ENCODE results near the gene CFAP20.
"Not testable (repeated sequence)": the region's sequence is repeated elsewhere in the genome, so short reads cannot be mapped to it uniquely, and the experiment has no call there.

Gene CFAP20

GRCh38 chr16:58088091-58088490 is 41.1 kb downstream of the CFAP20 start:
- Histone ChIP-seq H3K36me3 (ENCODE audit: control insufficient read depth, insufficient read depth, low read length) (no peaks in the 10 kb centered on the region), H3K9me3 (ENCODE audit: control insufficient read depth, low read length) (no peaks in the 10 kb centered on the region), H3K27me3 (ENCODE audit: control insufficient read depth, insufficient read depth, low read length) (no peaks in the 10 kb centered on the region), H3K9ac (ENCODE audit: low read length) (no peak overlapping the region), H3K4me1 (ENCODE audit: control insufficient read depth, insufficient read depth, low read length) (no peaks in the 10 kb centered on the region), H3K4me3 (ENCODE audit: low read length) (no peak overlapping the region)

DNA sequence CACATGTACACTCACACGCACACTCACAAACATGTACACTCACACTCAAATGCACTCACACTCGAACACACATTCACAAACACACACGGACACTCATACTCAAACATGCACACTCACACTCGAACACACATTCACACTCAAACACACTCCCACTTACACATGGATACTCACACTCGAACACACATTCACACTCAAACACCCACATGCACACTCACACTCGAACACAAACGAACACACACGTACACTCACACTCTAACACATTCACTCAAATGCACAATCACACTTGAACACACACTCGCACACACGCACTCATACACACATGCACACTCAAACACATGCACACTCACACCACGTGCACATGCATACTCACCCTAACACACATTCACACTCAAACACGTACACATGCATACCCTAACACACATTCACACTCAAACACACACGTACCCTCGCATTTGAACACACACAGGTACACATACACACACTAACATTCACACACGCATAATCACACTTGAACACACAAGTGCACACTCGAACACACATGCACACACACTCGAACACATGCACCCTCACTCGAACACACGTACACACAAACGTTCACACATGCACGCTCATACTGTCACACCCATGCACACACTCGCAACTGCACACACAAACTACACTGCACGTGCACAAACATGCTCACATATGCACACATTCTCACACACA is 41.8 kb downstream of the CFAP20 start:
- Histone ChIP-seq H3K9me3 (ENCODE audit: control insufficient read depth, low read length) (no peaks in the 10 kb centered on the region), H3K9ac (ENCODE audit: low read length) (no peak overlapping the region), H3K4me3 (ENCODE audit: low read length) (no peak overlapping the region), H3K27me3 (ENCODE audit: control insufficient read depth, insufficient read depth, low read length) (no peaks in the 10 kb centered on the region), H3K36me3 (ENCODE audit: control insufficient read depth, insufficient read depth, low read length) (no peaks in the 10 kb centered on the region), H3K4me1 (ENCODE audit: control insufficient read depth, insufficient read depth, low read length) (no peaks in the 10 kb centered on the region)

DNA sequence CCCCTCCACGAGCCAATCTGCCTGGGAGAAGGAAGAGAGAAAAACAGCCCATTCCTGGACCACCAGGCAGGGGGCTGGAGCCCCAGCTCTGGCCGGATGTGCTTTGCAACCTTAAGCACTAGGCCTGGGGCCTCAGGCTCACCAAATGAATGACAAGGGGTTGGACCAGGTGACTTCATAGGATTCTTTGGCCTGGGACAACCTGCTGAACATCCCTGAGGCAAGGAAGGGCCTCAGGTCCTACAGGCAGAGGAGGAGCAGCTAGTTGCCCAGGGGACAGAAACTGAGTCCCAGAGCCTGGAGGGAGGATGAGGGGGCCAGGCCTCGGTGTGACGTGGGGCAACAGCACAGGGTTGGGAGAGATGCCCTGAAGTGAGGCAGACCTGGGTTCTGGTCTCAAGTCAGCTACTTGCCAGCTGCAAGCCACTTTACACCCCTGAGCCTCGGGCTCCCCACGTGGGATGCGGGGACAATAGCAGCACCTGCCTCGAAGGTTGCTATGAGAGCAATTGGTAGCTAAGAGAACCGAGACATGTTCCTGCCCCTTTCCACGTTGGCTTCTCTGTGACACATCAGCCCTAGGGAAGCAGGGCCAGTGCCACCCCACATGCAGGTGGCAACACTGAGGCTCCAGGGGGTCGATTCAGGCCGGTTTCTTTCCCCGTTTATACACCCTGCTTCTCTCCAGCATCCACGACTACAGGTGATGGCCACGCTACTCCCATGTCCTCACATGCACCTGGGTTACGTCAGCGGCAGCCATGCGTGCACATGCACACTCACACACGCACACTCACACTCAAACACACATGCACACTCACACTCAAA is 42.6 kb downstream of the CFAP20 start:
- no peaks in the 10 kb centered on the region for H3K9me3 ChIP-seq (ENCODE audit: control insufficient read depth, low read length)
- no peak overlapping the region for H3K9ac ChIP-seq (ENCODE audit: low read length)
- H3K36me3 ChIP-seq (ENCODE audit: control insufficient read depth, insufficient read depth, low read length), result no peaks in the 10 kb centered on the region
- no peak overlapping the region for H3K4me3 ChIP-seq (ENCODE audit: low read length)
- H3K4me1 ChIP-seq (ENCODE audit: control insufficient read depth, insufficient read depth, low read length), result no peaks in the 10 kb centered on the region
- no peaks in the 10 kb centered on the region for H3K27me3 ChIP-seq (ENCODE audit: control insufficient read depth, insufficient read depth, low read length)

DNA sequence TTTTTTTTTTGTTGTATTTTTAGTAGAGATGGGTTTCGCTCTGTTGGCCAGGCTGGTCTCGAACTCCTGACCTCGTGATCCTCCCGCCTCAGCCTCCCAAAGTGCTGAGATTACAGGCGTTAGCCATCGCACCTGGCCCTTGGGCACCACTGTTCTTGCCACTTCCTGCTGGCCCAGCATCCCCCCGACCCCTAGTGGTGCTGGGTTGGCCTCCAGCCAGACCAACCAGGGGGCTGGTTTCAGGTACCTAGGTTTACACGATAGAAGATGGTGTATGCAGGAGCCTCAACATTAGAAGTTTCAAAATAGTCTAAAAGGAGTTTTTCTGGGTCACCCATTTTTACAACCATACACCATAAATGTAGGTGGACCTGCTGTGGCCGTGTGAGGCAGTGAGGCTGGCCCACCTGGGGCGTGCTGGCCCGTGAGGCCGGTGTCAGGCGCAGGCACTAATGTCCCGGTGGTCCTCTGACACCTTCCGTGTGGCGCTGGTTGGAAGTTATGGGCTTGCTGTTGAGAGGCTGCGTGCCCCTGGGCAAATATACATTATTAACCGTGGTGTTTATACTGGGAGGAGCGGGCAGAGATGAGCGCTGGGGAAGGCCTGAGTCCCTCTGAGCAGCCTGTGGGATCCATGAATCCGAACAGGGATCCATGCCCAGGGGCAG is 43.5 kb downstream of the CFAP20 start:
- H3K4me1 ChIP-seq (ENCODE audit: control insufficient read depth, insufficient read depth, low read length), result no peaks in the 10 kb centered on the region
- no peak overlapping the region for H3K9ac ChIP-seq (ENCODE audit: low read length)

GRCh38 chr16:58085171-58085570 is 44.0 kb downstream of the CFAP20 start:
- H3K27me3 ChIP-seq (ENCODE audit: control insufficient read depth, insufficient read depth, low read length), result no peaks in the 10 kb centered on the region
- H3K9me3 ChIP-seq (ENCODE audit: control insufficient read depth, low read length), result no peaks in the 10 kb centered on the region
- no peak overlapping the region for H3K9ac ChIP-seq (ENCODE audit: low read length)
- H3K4me1 ChIP-seq (ENCODE audit: control insufficient read depth, insufficient read depth, low read length), result no peaks in the 10 kb centered on the region
- no peak overlapping the region for H3K4me3 ChIP-seq (ENCODE audit: low read length)
- no peaks in the 10 kb centered on the region for H3K36me3 ChIP-seq (ENCODE audit: control insufficient read depth, insufficient read depth, low read length)

More for the DNA sequence above, 43.5 kb downstream of the CFAP20 start:
- no peaks in the 10 kb centered on the region for H3K27me3 ChIP-seq (ENCODE audit: control insufficient read depth, insufficient read depth, low read length)
- H3K36me3 ChIP-seq (ENCODE audit: control insufficient read depth, insufficient read depth, low read length), result no peaks in the 10 kb centered on the region
- H3K9me3 ChIP-seq (ENCODE audit: control insufficient read depth, low read length), result no peaks in the 10 kb centered on the region
- no peak overlapping the region for H3K4me3 ChIP-seq (ENCODE audit: low read length)

DNA sequence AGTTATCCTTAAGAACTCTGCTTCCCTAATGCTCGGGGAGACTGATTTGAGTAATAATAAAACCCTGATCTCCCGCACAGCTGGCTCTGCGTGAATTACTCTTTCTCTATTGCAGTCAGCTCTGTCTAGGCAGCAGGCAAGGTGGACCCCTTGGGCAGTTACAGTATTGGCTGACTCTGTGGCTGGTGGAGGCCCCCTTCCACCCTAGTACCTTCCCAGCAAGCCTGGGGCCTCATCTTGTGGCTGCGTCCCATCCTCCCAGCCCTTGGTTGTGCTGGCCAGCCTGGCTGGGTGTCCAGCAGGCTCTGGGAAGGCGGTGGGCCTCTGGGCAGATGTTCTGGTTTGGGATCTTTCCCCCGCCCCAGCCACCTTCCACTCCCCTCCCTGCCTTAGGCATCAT is 44.5 kb downstream of the CFAP20 start:
- Histone ChIP-seq H3K27me3 (ENCODE audit: control insufficient read depth, insufficient read depth, low read length) (no peaks in the 10 kb centered on the region), H3K4me1 (ENCODE audit: control insufficient read depth, insufficient read depth, low read length) (no peaks in the 10 kb centered on the region), H3K4me3 (ENCODE audit: low read length) (no peak overlapping the region), H3K9ac (ENCODE audit: low read length) (no peak overlapping the region), H3K36me3 (ENCODE audit: control insufficient read depth, insufficient read depth, low read length) (no peaks in the 10 kb centered on the region), H3K9me3 (ENCODE audit: control insufficient read depth, low read length) (no peaks in the 10 kb centered on the region)

DNA sequence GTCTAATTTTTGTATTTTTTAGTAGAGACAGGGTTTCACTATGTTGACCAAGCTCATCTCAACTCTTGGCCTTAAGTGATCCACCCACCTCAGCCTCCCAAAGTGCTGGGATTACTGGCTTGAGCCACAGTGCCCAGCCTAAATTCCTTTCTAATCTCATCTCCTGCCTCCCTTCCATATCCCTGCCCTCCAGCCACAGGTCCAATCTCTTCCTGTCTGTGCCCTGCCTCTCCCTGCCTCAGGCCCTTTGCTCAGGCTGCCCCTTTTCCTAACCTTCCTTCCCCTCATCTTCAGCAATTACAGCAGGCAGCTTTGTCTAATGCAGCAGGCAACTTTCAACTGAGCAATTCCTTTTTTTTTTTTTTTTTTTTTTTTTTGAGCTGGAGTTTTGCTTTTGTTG is 46.8 kb downstream of the CFAP20 start:
- H3K36me3 ChIP-seq (ENCODE audit: control insufficient read depth, insufficient read depth, low read length), result no peaks in the 10 kb centered on the region
- H3K27me3 ChIP-seq (ENCODE audit: control insufficient read depth, insufficient read depth, low read length), result no peaks in the 10 kb centered on the region
- no peaks in the 10 kb centered on the region for H3K4me1 ChIP-seq (ENCODE audit: control insufficient read depth, insufficient read depth, low read length)
- no peak overlapping the region for H3K4me3 ChIP-seq (ENCODE audit: low read length)
- no peak overlapping the region for H3K9ac ChIP-seq (ENCODE audit: low read length)
- no peaks in the 10 kb centered on the region for H3K9me3 ChIP-seq (ENCODE audit: control insufficient read depth, low read length)

DNA sequence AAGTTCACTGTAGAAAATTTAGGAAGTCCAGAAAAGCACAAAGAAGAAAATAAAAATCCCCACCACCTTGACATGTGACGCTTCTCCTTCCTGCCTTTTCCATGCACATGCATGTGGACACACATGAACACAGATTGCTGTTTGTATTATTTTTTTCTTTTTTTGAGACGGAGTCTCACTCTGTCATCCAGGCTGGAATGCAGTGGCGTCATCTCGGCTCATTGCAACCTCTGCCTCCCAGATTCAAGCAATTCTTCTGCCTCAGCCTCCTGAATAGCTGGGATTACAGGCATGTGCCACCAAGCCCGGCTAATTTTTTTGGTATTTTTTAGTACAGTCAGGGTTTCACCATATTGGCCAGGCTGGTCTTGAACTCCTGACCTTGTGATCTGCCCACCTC is 48.5 kb downstream of the CFAP20 start:
- not testable (repeated sequence) for H3K27me3 ChIP-seq (ENCODE audit: control insufficient read depth, insufficient read depth, low read length); H3K36me3 ChIP-seq (ENCODE audit: control insufficient read depth, insufficient read depth, low read length); H3K9ac ChIP-seq (ENCODE audit: low read length); H3K9me3 ChIP-seq (ENCODE audit: control insufficient read depth, low read length); H3K4me1 ChIP-seq (ENCODE audit: control insufficient read depth, insufficient read depth, low read length); H3K4me3 ChIP-seq (ENCODE audit: low read length)

DNA sequence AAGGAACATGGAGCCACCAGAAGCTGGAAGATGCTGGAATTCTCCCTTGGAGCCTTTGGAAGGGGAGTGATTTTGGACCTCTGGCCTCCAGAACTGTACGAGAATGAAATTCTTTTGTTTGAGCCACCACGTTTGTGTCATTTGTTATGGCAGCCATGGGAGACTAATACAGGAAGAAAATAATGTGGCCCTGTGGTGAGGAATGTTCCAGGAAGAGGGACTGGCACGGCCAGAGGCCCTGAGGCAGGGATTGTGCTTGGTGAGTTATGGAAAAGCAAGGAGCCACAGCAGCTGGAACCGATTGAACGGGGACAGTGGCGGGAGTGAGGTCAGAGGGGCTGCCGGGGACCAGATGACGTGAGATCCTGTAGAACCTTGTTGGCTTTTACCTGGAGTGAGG is 51.4 kb downstream of the CFAP20 start:
- no peaks in the 10 kb centered on the region for H3K27me3 ChIP-seq (ENCODE audit: control insufficient read depth, insufficient read depth, low read length)
- no peak overlapping the region for H3K4me3 ChIP-seq (ENCODE audit: low read length)
- no peak overlapping the region for H3K9ac ChIP-seq (ENCODE audit: low read length)
- H3K36me3 ChIP-seq (ENCODE audit: control insufficient read depth, insufficient read depth, low read length), result no peaks in the 10 kb centered on the region
- no peaks in the 10 kb centered on the region for H3K9me3 ChIP-seq (ENCODE audit: control insufficient read depth, low read length)
- H3K4me1 ChIP-seq (ENCODE audit: control insufficient read depth, insufficient read depth, low read length), result no peaks in the 10 kb centered on the region

DNA sequence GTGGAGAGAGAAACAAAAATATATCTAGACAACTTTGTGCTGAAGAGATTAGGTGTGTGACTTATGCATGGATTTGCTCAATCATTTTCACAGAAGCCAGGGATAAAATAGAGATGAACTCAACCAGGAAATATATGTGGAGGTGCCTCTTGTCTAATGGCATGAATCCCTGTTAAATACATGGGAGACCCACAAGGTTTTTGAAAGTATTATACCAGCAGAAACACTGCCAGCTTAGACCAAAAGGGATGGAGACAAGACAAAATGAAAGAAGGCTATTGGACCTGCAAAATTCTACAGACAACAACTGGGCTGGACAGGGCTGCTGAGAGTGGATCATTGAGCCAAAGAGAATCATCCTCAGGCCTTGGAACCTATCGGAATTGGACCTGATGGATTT is 52.7 kb downstream of the CFAP20 start:
- H3K36me3 ChIP-seq (ENCODE audit: control insufficient read depth, insufficient read depth, low read length), result no peaks in the 10 kb centered on the region
- no peaks in the 10 kb centered on the region for H3K27me3 ChIP-seq (ENCODE audit: control insufficient read depth, insufficient read depth, low read length)
- H3K9ac ChIP-seq (ENCODE audit: low read length), result no peak overlapping the region
- no peaks in the 10 kb centered on the region for H3K9me3 ChIP-seq (ENCODE audit: control insufficient read depth, low read length)
- no peaks in the 10 kb centered on the region for H3K4me1 ChIP-seq (ENCODE audit: control insufficient read depth, insufficient read depth, low read length)
- H3K4me3 ChIP-seq (ENCODE audit: low read length), result no peak overlapping the region

GRCh38 chr16:58074657-58075056 is 54.5 kb downstream of the CFAP20 start:
- H3K4me1 ChIP-seq (ENCODE audit: control insufficient read depth, insufficient read depth, low read length), result no peaks in the 10 kb centered on the region
- no peak overlapping the region for H3K4me3 ChIP-seq (ENCODE audit: low read length)
- no peak overlapping the region for H3K9ac ChIP-seq (ENCODE audit: low read length)
- H3K9me3 ChIP-seq (ENCODE audit: control insufficient read depth, low read length), result no peaks in the 10 kb centered on the region
- H3K27me3 ChIP-seq (ENCODE audit: control insufficient read depth, insufficient read depth, low read length), result no peaks in the 10 kb centered on the region
- H3K36me3 ChIP-seq (ENCODE audit: control insufficient read depth, insufficient read depth, low read length), result no peaks in the 10 kb centered on the region

DNA sequence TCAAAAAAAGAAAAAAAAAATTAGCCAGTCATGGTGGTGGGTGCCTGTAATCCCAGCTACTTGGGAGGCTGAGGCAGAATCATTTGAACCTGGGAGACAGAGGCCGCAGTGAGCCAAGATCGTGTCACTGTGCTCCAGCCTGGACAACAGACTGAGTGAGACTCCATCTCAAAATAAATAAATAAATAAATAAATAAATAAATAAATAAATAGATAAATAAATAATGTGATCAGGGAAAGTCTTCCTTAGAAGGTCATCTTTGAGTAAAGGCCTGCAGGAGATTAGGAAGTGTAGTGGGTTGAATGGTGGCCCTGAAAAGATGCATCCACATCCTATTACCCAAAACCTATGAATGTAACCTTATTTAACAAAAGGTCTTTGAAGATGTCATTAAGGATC is 56.1 kb downstream of the CFAP20 start:
- not testable (repeated sequence) for H3K9me3 ChIP-seq (ENCODE audit: control insufficient read depth, low read length); H3K4me1 ChIP-seq (ENCODE audit: control insufficient read depth, insufficient read depth, low read length); H3K9ac ChIP-seq (ENCODE audit: low read length); H3K36me3 ChIP-seq (ENCODE audit: control insufficient read depth, insufficient read depth, low read length); H3K4me3 ChIP-seq (ENCODE audit: low read length); H3K27me3 ChIP-seq (ENCODE audit: control insufficient read depth, insufficient read depth, low read length)

Data from mucosa of stomach (tissue), 1 donor.